Globus pallidus (tissue), 1 donor: Measurements from ENCODE around the gene IFIT2.
A peak's percentile ranks its signal among the peaks of the same experiment; 100 is the strongest.
"Not testable (repeated sequence)": the region's sequence is repeated elsewhere in the genome, so short reads cannot be mapped to it uniquely, and the experiment has no call there.

Experiments used
- DNase-seq: peaks from one replicate; pipeline ENCODE4 v3.0.0-alpha.2; 2015; ENCODE audit warnings: low spot score

Gene IFIT2

GRCh38 chr10:89301721-89302445, at the start of gene IFIT2:
Gene IFIT2, plus strand, starts transcription at chr10:89302046. Its CDS starts 78 bp downstream, at chr10:89302124.
- DNase-seq = peak; percentile 81

- no peak for DNase-seq
Observed at GRCh38 chr10:89252225-89252585, 49.6 kb upstream of the IFIT2 start.

- DNase-seq = not testable (repeated sequence)
Observed at GRCh38 chr10:89255091-89255579, 46.7 kb upstream of the IFIT2 start.

GRCh38 chr10:89255793-89256192, 46.1 kb upstream of the IFIT2 start:
- DNase-seq = no peak

GRCh38 chr10:89256340-89256739, 45.5 kb upstream of the IFIT2 start:
- DNase-seq = no peak

DNA sequence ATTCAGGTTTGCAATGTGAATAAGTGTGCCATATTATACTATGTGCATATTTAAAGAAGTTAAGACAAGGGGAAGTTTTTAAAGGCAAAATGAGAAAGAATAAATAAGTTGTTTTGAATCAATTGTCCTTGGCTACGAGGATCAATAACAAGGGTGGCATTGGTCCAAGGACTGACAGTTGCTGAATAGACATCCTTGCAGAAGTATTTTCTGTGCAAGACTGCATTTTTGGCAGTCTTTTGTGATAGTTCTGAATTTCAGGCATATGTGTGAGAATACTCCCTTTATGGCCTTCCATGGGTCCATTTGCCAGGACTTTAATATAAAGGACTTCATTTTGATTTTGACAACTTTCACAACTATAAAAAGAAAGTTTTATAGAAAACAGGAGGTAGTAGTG, 44.9 kb upstream of the IFIT2 start:
- no peak for DNase-seq

- no peak for DNase-seq
Observed at GRCh38 chr10:89257581-89257980, 44.3 kb upstream of the IFIT2 start.

DNA sequence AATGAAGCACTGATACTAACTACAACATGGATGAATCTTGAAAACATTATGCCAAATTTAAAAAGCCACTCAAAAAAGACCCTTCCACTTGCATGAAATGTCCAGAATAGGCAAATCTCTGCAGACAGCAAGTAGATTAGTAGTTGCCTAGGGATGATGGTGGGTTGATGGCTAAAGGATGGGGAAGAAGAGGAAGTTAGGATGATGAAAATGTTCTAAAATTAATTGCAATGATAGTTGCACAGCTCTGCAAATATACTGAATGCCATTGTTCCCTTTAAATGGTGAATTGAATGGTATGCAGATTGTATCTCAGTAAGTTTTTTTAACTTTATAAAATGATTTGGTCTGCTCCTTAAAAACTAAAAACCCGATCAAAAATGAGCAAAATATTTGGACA, 43.0 kb upstream of the IFIT2 start:
- no peak for DNase-seq

DNA sequence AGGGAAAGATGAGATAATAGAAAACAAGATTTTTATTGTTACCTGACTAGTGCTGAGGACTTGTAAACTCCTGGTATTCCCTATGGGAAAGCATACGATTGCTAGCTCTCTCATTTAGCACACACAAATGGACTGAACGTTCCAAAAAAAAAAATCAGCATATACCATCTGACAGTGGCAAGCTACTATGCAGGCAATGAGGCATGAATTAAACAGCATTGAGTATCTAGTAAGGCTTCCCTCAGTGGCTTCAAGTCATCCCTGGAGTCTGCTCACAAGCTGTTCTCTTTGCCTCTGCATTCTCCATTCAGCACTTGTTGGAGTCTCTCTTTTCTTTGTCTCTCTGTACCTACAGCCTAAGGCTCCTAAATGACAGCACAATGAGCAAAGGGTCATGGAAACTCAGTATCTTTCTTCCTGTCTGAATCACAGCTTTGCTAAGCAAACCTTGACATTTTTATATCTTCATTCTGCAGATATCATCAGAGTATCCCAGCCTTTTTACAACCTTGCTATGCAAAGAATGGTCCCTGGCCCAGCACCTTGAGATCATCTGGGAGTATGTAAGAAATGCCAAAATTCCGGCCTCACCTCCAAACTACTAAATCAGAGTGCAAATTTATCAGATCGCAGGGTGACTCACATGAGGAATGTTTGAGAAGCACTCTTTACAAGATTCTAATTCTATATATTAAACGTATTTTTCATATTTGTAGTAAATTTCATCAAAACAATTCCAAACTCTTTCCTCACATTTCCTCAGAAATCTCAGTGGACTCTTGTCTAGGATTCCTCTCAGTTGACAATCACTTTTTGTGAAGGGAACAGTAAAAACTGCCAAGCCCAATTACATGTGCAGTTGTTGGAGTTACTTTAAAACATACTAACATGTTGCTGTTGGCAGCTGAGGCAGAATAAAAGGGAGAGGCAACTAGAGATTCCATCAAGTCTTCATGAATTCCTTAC, 39.5 kb upstream of the IFIT2 start:
- DNase-seq = no peak

- no peak for DNase-seq
Observed at GRCh38 chr10:89263091-89263490, 38.8 kb upstream of the IFIT2 start.

- no peak for DNase-seq
Observed at GRCh38 chr10:89263531-89263930, 38.3 kb upstream of the IFIT2 start.

DNA sequence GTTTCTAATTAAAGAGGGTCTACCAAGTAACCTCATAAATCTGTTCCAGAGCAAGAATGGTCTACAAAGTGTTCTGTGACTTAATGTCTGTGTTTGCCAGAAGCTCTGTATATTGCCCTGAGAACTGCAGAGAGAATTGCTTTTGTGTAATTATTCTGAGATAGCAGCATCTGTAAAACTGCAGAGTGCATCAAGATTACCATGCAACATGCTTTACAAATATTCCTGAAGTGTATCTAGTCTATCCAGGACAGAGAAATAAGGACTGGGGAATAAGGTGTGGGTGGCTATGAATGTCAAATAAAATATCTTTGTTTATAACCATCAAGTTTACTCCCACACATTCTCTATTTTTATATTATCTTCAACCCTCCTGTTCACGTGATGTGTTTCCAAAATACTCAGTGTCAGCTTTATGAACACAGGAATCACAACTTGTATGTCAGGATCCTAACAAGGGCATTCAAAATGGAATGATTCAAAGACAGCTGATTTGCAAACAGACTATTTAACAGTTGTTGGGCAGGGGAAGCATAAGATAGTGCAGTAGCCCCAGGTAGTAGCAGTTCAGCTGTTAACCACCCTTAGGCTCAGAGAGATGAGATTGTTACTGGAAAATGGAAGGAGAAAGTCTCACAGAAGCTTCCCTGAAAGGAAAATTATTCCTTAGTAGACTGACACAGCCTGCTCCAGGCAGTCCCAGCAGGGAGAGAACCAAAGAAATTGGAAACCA, 35.0 kb upstream of the IFIT2 start:
- DNase-seq = no peak

DNA sequence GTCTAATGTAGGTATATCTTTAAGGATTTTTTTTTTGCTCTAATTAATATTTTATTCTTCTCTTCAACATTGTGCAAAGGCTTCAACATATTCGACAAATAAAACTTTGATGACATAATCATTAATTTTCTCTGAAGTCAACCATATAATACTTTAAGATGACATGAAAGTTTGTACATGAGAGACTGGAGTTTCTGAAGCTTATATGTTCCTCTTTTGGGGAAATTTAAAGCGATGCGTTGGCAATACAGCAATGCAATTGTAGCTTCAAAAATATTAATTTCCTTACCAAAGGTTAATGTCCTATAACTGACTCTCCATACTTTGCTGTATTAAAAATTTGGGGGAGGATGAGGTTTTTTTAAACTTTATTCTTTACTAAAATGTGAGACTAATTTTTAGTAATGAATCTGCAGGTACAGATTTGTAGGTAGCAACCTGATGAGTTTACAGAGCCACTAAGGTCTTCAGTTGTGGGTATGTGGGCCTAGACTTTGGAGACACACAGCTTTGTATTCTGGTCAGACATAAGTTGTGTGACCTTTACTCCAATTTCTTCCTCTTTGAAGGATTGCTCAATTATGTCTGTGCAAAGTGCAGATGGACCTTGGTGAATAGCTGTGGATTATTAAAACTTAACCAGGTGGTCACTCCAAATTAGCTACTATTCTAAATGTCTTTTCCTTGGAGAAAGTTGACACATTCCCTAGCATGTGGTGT, 32.3 kb upstream of the IFIT2 start:
- no peak for DNase-seq

DNA sequence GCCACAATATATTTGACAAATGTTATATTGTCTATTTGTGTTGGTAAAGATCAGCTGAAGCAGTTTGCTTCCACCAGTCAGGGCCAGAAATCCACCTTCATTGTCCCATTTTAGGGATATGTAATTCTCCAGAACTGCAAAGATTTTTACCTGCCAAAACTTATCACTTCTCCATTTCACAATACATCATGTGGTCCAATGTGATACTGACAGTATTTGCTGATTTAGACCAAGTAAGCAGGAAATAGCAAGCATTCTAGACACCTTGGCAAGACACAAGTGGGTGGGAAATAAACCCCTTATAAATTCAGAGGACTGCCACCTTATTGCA, 31.7 kb upstream of the IFIT2 start:
- no peak for DNase-seq

DNA sequence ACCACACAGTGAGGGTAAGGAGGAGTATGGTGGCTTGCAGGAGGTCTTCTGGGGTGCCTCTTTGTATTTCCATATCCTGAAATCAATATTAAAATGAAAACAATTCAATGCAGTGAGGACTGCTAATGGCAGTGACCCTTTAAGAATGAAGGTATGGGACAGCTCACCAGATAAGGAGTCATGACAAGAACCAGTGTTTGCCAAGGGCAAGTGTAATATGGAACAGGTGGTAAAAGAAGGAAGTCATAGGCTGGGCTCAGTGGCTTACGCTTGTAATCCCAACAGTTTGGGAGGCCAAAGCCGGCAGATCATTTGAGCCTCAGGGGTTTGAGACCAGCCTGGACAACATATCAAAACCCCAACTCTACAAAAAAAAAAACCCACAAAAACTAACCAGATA, 30.3 kb upstream of the IFIT2 start:
- no peak for DNase-seq

DNA sequence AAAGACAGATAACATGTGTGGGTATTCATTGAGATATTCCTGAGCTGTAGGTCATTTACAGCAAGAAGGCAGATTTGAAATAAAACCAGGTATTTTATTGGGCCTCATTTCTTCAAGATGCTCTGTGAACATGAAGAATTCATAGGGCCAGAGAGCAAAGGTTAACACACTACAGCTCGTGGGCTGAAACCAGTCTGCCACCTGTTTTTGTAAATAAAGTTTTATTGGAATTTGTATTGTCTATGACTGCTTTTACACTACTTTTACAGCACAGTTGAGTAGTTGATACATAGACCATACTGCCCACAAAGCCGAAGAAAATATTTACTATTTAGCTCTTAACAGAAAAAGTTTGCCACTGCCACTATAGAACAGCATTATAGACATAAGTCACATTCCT, 28.2 kb upstream of the IFIT2 start:
- DNase-seq = no peak

GRCh38 chr10:89274928-89275327, 26.9 kb upstream of the IFIT2 start:
- DNase-seq = no peak

DNA sequence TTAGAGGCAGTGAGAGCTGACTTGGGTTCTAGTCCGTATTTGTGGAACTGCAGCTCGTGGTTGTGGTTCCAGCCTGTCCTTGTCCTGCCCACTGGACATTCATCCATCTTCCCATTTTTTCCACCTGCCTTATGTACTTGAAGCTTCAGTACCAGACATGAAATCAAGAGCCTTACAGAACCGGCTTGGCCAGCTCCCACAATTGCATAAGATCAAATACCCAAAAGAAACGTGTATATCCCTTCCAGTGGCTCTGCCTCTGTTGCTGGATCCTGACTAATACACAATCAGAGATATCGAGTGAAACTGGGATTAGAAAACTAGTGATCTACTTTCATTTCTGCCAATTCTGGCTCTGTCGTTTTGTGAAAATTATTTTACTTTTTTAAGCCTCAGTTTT, 26.5 kb upstream of the IFIT2 start:
- no peak for DNase-seq

GRCh38 chr10:89278034-89278535, 23.8 kb upstream of the IFIT2 start:
- no peak for DNase-seq

DNA sequence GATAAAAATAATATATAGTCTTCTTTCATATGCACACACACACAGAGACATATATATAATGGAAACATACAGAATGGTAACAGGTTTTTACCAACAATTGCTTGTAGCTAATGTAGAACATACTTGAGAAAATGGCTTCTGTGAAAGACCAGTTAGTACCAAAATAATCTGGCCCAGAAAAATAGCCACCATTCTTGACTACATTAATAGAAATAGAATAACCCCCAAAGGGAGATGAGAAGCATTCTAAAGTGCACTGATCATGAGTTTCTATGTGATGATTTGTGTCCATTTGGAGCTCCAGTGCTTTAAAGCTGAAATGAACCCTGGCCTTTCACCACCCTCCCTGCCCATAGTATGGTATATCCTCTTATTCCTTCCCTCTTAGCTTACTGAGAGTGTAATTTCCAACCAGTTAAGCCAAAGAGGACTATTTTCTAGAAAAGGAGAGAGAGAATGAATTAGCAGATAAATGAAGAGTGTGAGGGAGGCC, 22.9 kb upstream of the IFIT2 start:
- no peak for DNase-seq

- no peak for DNase-seq
Observed at GRCh38 chr10:89279421-89279869, 22.4 kb upstream of the IFIT2 start.
